Panc1 (cell line): Measurements from ENCODE around the gene ACO1. TPM values are rescaled to one million over a fixed set of nuclear protein-coding genes. Genes with fewer than 3 reads are reported as not detected.

Source experiments
- ATAC-seq: fragments of 200-7000 bp; cut with Tn5 transposase; 2 replicates; pipeline ENCODE4 v1.9.1; 2020; ENCODE audit warnings: mild to moderate bottlenecking, moderate library complexity
- BruUV-seq: library from RNA; stranded (reverse); fragments of 400-500 nt; replicated peaks from 2 replicates; lab custom pipeline; 2021; lab: Mats Ljungman, UMichigan
- CTCF ChIA-PET: fragments of 300-600 bp; sonication (Branson Sonifier 250); formaldehyde crosslinking; loops from one replicate; lab custom pipeline; 2022; ENCODE audit warnings: antibody characterized with exemption; lab: Charles Lee
- POLR2A ChIA-PET: fragments of 300-600 bp; sonication (Branson Sonifier 250); formaldehyde crosslinking; loops from one replicate; lab custom pipeline; 2022; ENCODE audit warnings: antibody characterized with exemption; lab: Charles Lee
- DNase-seq: peaks from one replicate; pipeline ENCODE4 v3.0.0-alpha.2; 2010; ENCODE audit warnings: low read depth, low spot score
- H3K27ac ChIP-seq: 2 replicates; pipeline ENCODE4 v1.5.1; 2011; ENCODE audit warnings: mild to moderate bottlenecking, low read length, inconsistent platforms
- H3K27me3 ChIP-seq: fragments of 200-500 bp; sonication (Bioruptor generic); 2 replicates; pipeline ENCODE4 v1.6.0; 2014; ENCODE audit warnings: low read length, inconsistent platforms; ENCODE audit not compliant: control insufficient read depth, insufficient read depth
- H3K36me3 ChIP-seq: fragments of 200-500 bp; sonication (Bioruptor generic); 2 replicates; pipeline ENCODE4 v1.5.1; 2014; ENCODE audit warnings: inconsistent platforms, mild to moderate bottlenecking, low read length, moderate library complexity; ENCODE audit not compliant: control insufficient read depth, insufficient read depth
- H3K4me1 ChIP-seq: 2 replicates; pipeline ENCODE4 v1.5.1; 2011; ENCODE audit warnings: inconsistent platforms, mild to moderate bottlenecking, low read length, moderate library complexity; ENCODE audit not compliant: control insufficient read depth, insufficient read depth
- H3K4me3 ChIP-seq, 2 experiments: 2 replicates each; pipeline ENCODE4 v1.5.1; 2011 to 2012; ENCODE audit warnings: low read depth in 2 of 2, low read length in 2 of 2, mild to moderate bottlenecking in 2 of 2, inconsistent platforms in 1 of 2, moderate library complexity in 1 of 2
- H3K9me3 ChIP-seq: fragments of 200-500 bp; sonication (Bioruptor generic); 2 replicates; pipeline ENCODE4 v1.5.1; 2014; ENCODE audit warnings: low read depth, mild to moderate bottlenecking, inconsistent platforms, low read length, moderate library complexity; ENCODE audit not compliant: control insufficient read depth, insufficient read depth
- POLR2AphosphoS5 ChIP-seq: IDR thresholded peaks from 2 replicates; pipeline ENCODE4 v1.6.1; 2012; ENCODE audit warnings: mild to moderate bottlenecking, low read depth, low read length, moderate library complexity
- REST ChIP-seq, 2 experiments: IDR thresholded peaks; 2 replicates each; pipeline ENCODE4 v1.6.1; 2011 to 2012; ENCODE audit warnings: low read depth in 2 of 2, control low read depth in 1 of 2, low read length in 1 of 2, mild to moderate bottlenecking in 1 of 2, moderate library complexity in 1 of 2; ENCODE audit not compliant: insufficient read depth in 1 of 2
- SIN3A ChIP-seq: IDR thresholded peaks from 2 replicates; pipeline ENCODE4 v1.6.1; 2012; ENCODE audit warnings: low read depth, mild to moderate bottlenecking, low read length, moderate library complexity, borderline replicate concordance; ENCODE audit not compliant: insufficient read depth
- TCF7L2 ChIP-seq: IDR thresholded peaks from 2 replicates; pipeline ENCODE4 v1.6.1; 2011; ENCODE audit warnings: mild to moderate bottlenecking, low read depth, low read length, inconsistent platforms
- in situ Hi-C: cut with HindIII; loops from 2 replicates; pipeline ENCODE4 v1.10.0; 2016; ENCODE audit warnings: low sequenced_read_pairs, low pct_unique_long_range_greater_than_20kb
- intact Hi-C: fragments of 100-400 bp; cut with micrococcal nuclease; formaldehyde crosslinking; loops from one replicate; pipeline ENCODE4 v1.10.0; 2022; ENCODE audit not compliant: unreplicated experiment
- total RNA-seq: library from RNA; stranded (reverse); gene quantifications from one replicate; pipeline ENCODE4 v1.2.1, GENCODE V29; 2021; ENCODE audit not compliant: unreplicated experiment
- TF ChIP-seq, protein P1 (sequence below): fragments of 450-650 bp; IDR thresholded peaks from 2 replicates; pipeline ENCODE4 v1.5.1; 2017; ENCODE audit warnings: mild to moderate bottlenecking

Gene ACO1
- total RNA-seq, 1 experiment from 2014 or later, result 49.3 TPM

- TF ChIP-seq TCF7L2 (no peak), SIN3A (no peak), POLR2AphosphoS5 (no peak), REST (IDR thresholded peaks at IDR 0.05; ENCODE audit: insufficient read depth in 1 of 2, low read depth in 2 of 2, low read length in 1 of 2) (no peak)
- TF ChIP-seq, protein P1, sequence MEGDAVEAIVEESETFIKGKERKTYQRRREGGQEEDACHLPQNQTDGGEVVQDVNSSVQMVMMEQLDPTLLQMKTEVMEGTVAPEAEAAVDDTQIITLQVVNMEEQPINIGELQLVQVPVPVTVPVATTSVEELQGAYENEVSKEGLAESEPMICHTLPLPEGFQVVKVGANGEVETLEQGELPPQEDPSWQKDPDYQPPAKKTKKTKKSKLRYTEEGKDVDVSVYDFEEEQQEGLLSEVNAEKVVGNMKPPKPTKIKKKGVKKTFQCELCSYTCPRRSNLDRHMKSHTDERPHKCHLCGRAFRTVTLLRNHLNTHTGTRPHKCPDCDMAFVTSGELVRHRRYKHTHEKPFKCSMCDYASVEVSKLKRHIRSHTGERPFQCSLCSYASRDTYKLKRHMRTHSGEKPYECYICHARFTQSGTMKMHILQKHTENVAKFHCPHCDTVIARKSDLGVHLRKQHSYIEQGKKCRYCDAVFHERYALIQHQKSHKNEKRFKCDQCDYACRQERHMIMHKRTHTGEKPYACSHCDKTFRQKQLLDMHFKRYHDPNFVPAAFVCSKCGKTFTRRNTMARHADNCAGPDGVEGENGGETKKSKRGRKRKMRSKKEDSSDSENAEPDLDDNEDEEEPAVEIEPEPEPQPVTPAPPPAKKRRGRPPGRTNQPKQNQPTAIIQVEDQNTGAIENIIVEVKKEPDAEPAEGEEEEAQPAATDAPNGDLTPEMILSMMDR, result no peak
- intact Hi-C loops (no loop called here), in situ Hi-C loops (no loop called here)
- ChIA-PET POLR2A (no interaction called here), CTCF (no interaction called here)
- no peaks in the 10 kb centered on the region; the same call in 1 of the 2 replicates for H3K4me1 ChIP-seq
- peaks cover 9% of the 10 kb centered on the region; the same call in 1 of the 2 replicates for H3K36me3 ChIP-seq
- no TSS peak for BruUV-seq
- H3K4me3 ChIP-seq, result no peak overlapping the region
- no peak for ATAC-seq
- H3K9me3 ChIP-seq, result peaks cover 9% of the 10 kb centered on the region; the same call in 1 of the 2 replicates
- no peak for DNase-seq
- H3K27me3 ChIP-seq, result no peaks in the 10 kb centered on the region
- H3K27ac ChIP-seq, result no peak overlapping the region
Observed at GRCh38 chr9:32404856-32405255, 20.4 kb downstream of the ACO1 start.

DNA sequence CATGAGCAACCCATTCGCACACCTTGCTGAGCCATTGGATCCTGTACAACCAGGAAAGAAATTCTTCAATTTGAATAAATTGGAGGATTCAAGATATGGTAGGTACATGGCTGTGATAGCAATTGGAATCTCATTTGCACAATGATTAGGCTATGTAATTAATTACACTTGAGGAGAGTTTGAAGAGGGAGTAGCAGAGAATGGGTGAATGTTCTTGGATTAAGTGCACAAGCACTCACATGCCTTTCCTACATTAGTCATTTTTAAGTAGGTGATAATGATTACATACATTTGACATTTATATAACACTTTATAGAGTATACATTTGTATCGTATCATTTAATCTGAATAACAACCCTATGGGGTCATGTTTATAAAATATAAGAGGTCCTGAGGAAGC is 21.1 kb downstream of the ACO1 start:
- in situ Hi-C loops, result no loop called here
- Histone ChIP-seq H3K9me3 (peaks cover 9% of the 10 kb centered on the region; the same call in 1 of the 2 replicates), H3K27me3 (no peaks in the 10 kb centered on the region), H3K4me3 (no peak overlapping the region), H3K4me1 (no peaks in the 10 kb centered on the region; the same call in 1 of the 2 replicates), H3K36me3 (peaks cover 9% of the 10 kb centered on the region; the same call in 1 of the 2 replicates), H3K27ac (no peak overlapping the region)
- no peak for TF ChIP-seq TCF7L2
- DNase-seq (no peak), ATAC-seq (no peak)
- CTCF ChIA-PET, result no interaction called here
- intact Hi-C loops, result no loop called here
- BruUV-seq, result no TSS peak
- POLR2A ChIA-PET, result no interaction called here

- CTCF ChIA-PET, result no interaction called here
- POLR2A ChIA-PET, result no interaction called here
- H3K4me3 ChIP-seq, result no peak overlapping the region
- in situ Hi-C loops (no loop called here), intact Hi-C loops (no loop called here)
- peaks cover 9% of the 10 kb centered on the region; the same call in 1 of the 2 replicates for H3K36me3 ChIP-seq
- TF ChIP-seq TCF7L2 (no peak), POLR2AphosphoS5 (no peak), SIN3A (no peak), REST (IDR thresholded peaks at IDR 0.05; ENCODE audit: insufficient read depth in 1 of 2, low read depth in 2 of 2, low read length in 1 of 2) (no peak)
- TF ChIP-seq, protein P1, result no peak
- DNase-seq (no peak), ATAC-seq (no peak)
- H3K9me3 ChIP-seq, result peaks cover 9% of the 10 kb centered on the region; the same call in 1 of the 2 replicates
- no peaks in the 10 kb centered on the region; the same call in 1 of the 2 replicates for H3K4me1 ChIP-seq
- no peaks in the 10 kb centered on the region for H3K27me3 ChIP-seq
- no TSS peak for BruUV-seq
- no peak overlapping the region for H3K27ac ChIP-seq
Observed at GRCh38 chr9:32406046-32406445, 21.6 kb downstream of the ACO1 start.
